ENCODE measurements around the gene WNK1. TPM values are rescaled to one million over a fixed set of nuclear protein-coding genes. Genes with fewer than 3 reads are reported as not detected.

Gene WNK1
- total RNA-seq, 1 experiment from 2014 or later: 183 TPM

- peaks cover 36% of the 10 kb centered on the region; the same call in 1 of the 2 replicates for H3K36me3 ChIP-seq (ENCODE audit: insufficient read depth, low read length)
- no peak overlapping the region for H3K27ac ChIP-seq (ENCODE audit: low read length)
- H3K4me3 ChIP-seq (ENCODE audit: low read length): no peak overlapping the region
Measured at GRCh38 chr12:867905-868304, 115.5 kb downstream of the WNK1 start.

GRCh38 chr12:868722-869121, 116.3 kb downstream of the WNK1 start:
- Histone ChIP-seq H3K4me1 (ENCODE audit: low read length) (no peaks in the 10 kb centered on the region), H4K20me1 (ENCODE audit: insufficient read depth, low read depth, low read length) (no peaks in the 10 kb centered on the region), H3K4me3 (ENCODE audit: low read length) (no peak overlapping the region), H2AFZ (ENCODE audit: low read length) (no peak overlapping the region), H3K9me2 (replicated peaks; ENCODE audit: insufficient read depth, low read length) (no peaks in the 10 kb centered on the region), H3K27ac (ENCODE audit: low read length) (no peak overlapping the region), H3K36me3 (ENCODE audit: insufficient read depth, low read length) (peaks cover 36% of the 10 kb centered on the region; the same call in 1 of the 2 replicates), H3K27me3 (ENCODE audit: low read length) (no peaks in the 10 kb centered on the region), H3K9me3 (ENCODE audit: low read length) (no peaks in the 10 kb centered on the region), H3K79me2 (ENCODE audit: low read length) (peaks cover 6% of the 10 kb centered on the region; the same call in 1 of the 2 replicates), H3K4me2 (ENCODE audit: low read depth, low read length, poor library complexity, severe bottlenecking) (no peak overlapping the region), H3K9ac (ENCODE audit: low read length) (no peak overlapping the region)
- no peak for DNase-seq

More at GRCh38 chr12:867905-868304, 115.5 kb downstream of the WNK1 start:
- no peaks in the 10 kb centered on the region for H3K9me2 ChIP-seq (replicated peaks; ENCODE audit: insufficient read depth, low read length)
- no peak overlapping the region for H2AFZ ChIP-seq (ENCODE audit: low read length)
- no peaks in the 10 kb centered on the region for H4K20me1 ChIP-seq (ENCODE audit: insufficient read depth, low read depth, low read length)
- H3K79me2 ChIP-seq (ENCODE audit: low read length): peaks cover 6% of the 10 kb centered on the region; the same call in 1 of the 2 replicates
- H3K9me3 ChIP-seq (ENCODE audit: low read length): no peaks in the 10 kb centered on the region
- H3K9ac ChIP-seq (ENCODE audit: low read length): no peak overlapping the region
- H3K27me3 ChIP-seq (ENCODE audit: low read length): no peaks in the 10 kb centered on the region
- H3K4me2 ChIP-seq (ENCODE audit: low read depth, low read length, poor library complexity, severe bottlenecking): no peak overlapping the region
- no peak for DNase-seq
- no peaks in the 10 kb centered on the region for H3K4me1 ChIP-seq (ENCODE audit: low read length)

DNA sequence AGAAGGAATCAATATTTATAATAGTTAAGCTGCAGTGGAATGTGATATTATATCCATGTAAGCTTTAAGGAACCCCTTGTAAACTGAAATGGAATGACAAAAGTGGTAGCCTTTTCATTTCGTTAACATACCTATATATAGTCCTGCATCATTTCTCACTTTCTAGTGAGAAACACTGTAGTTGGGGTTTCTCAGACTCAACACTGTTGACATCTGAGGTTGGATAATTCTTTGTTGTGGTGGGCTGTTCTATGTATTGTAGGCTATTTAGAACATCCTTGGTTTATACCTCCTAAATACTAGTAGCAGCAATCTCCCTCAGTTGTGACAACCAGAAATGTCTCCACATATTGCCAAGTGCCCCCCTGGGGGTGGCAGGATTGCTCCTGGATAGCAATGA, 118.0 kb downstream of the WNK1 start:
- no peak overlapping the region for H3K4me2 ChIP-seq (ENCODE audit: low read depth, low read length, poor library complexity, severe bottlenecking)
- H3K79me2 ChIP-seq (ENCODE audit: low read length): peaks cover 6% of the 10 kb centered on the region
- no peak overlapping the region for H3K4me3 ChIP-seq (ENCODE audit: low read length)
- no peak for DNase-seq
- H2AFZ ChIP-seq (ENCODE audit: low read length): no peak overlapping the region
- H3K4me1 ChIP-seq (ENCODE audit: low read length): no peaks in the 10 kb centered on the region
- no peaks in the 10 kb centered on the region for H3K27me3 ChIP-seq (ENCODE audit: low read length)
- H3K9me3 ChIP-seq (ENCODE audit: low read length): no peaks in the 10 kb centered on the region
- no peaks in the 10 kb centered on the region for H4K20me1 ChIP-seq (ENCODE audit: insufficient read depth, low read depth, low read length)
- peaks cover 41% of the 10 kb centered on the region; the same call in 1 of the 2 replicates for H3K36me3 ChIP-seq (ENCODE audit: insufficient read depth, low read length)
- no peak overlapping the region for H3K27ac ChIP-seq (ENCODE audit: low read length)
- H3K9ac ChIP-seq (ENCODE audit: low read length): no peak overlapping the region
- H3K9me2 ChIP-seq (replicated peaks; ENCODE audit: insufficient read depth, low read length): no peaks in the 10 kb centered on the region

GRCh38 chr12:873954-874353, 121.6 kb downstream of the WNK1 start:
- DNase-seq: no peak
- Histone ChIP-seq H3K4me3 (ENCODE audit: low read length) (no peak overlapping the region), H2AFZ (ENCODE audit: low read length) (no peak overlapping the region)

GRCh38 chr12:879641-880040, 127.3 kb downstream of the WNK1 start:
- Histone ChIP-seq H3K9ac (ENCODE audit: low read length) (no peak overlapping the region), H3K79me2 (ENCODE audit: low read length) (no peaks in the 10 kb centered on the region; the same call in 1 of the 2 replicates), H3K4me3 (ENCODE audit: low read length) (no peak overlapping the region), H3K36me3 (ENCODE audit: insufficient read depth, low read length) (peaks cover 74% of the 10 kb centered on the region), H2AFZ (ENCODE audit: low read length) (no peak overlapping the region), H4K20me1 (ENCODE audit: insufficient read depth, low read depth, low read length) (no peaks in the 10 kb centered on the region), H3K4me1 (ENCODE audit: low read length) (no peaks in the 10 kb centered on the region), H3K27ac (ENCODE audit: low read length) (no peak overlapping the region), H3K4me2 (ENCODE audit: low read depth, low read length, poor library complexity, severe bottlenecking) (no peak overlapping the region), H3K9me2 (replicated peaks; ENCODE audit: insufficient read depth, low read length) (no peaks in the 10 kb centered on the region), H3K9me3 (ENCODE audit: low read length) (no peaks in the 10 kb centered on the region), H3K27me3 (ENCODE audit: low read length) (no peaks in the 10 kb centered on the region)
- DNase-seq: no peak

More at GRCh38 chr12:873954-874353, 121.6 kb downstream of the WNK1 start:
- Histone ChIP-seq H3K36me3 (ENCODE audit: insufficient read depth, low read length) (peaks cover 50% of the 10 kb centered on the region), H3K27me3 (ENCODE audit: low read length) (no peaks in the 10 kb centered on the region), H3K9ac (ENCODE audit: low read length) (no peak overlapping the region), H4K20me1 (ENCODE audit: insufficient read depth, low read depth, low read length) (no peaks in the 10 kb centered on the region), H3K27ac (ENCODE audit: low read length) (no peak overlapping the region), H3K79me2 (ENCODE audit: low read length) (no peaks in the 10 kb centered on the region; the same call in 1 of the 2 replicates), H3K9me3 (ENCODE audit: low read length) (no peaks in the 10 kb centered on the region), H3K4me1 (ENCODE audit: low read length) (no peaks in the 10 kb centered on the region), H3K4me2 (ENCODE audit: low read depth, low read length, poor library complexity, severe bottlenecking) (no peak overlapping the region), H3K9me2 (replicated peaks; ENCODE audit: insufficient read depth, low read length) (no peaks in the 10 kb centered on the region)

DNA sequence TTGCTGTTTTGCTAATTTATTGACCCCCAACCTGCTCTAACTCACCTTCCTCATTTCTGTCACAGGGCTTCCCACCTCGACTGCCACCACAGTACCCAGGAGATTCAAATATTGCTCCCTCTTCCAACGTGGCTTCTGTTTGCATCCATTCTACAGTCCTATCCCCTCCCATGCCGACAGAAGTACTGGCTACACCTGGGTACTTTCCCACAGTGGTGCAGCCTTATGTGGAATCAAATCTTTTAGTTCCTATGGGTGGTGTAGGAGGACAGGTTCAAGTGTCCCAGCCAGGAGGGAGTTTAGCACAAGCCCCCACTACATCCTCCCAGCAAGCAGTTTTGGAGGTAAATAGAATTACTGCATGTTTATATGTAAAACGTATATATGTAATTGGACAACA, 128.3 kb downstream of the WNK1 start:
- H4K20me1 ChIP-seq (ENCODE audit: insufficient read depth, low read depth, low read length): no peaks in the 10 kb centered on the region

DNA sequence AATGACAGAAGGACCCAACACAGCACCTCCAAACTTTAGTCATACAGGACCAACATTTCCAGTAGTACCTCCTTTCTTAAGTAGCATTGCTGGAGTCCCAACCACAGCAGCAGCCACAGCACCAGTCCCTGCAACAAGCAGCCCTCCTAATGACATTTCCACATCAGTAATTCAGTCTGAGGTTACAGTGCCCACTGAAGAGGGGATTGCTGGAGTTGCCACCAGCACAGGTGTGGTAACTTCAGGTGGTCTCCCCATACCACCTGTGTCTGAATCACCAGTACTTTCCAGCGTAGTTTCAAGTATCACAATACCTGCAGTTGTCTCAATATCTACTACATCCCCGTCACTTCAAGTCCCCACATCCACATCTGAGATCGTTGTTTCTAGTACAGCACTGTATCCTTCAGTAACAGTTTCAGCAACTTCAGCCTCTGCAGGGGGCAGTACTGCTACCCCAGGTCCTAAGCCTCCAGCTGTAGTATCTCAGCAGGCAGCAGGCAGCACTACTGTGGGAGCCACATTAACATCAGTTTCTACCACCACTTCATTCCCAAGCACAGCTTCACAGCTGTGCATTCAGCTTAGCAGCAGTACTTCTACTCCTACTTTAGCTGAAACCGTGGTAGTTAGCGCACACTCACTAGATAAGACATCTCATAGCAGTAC, 132.5 kb downstream of the WNK1 start:
- H3K36me3 ChIP-seq (ENCODE audit: insufficient read depth, low read length): peaks cover 75% of the 10 kb centered on the region
- no peaks in the 10 kb centered on the region for H4K20me1 ChIP-seq (ENCODE audit: insufficient read depth, low read depth, low read length)

More for the DNA sequence above, 128.3 kb downstream of the WNK1 start:
- peaks cover 74% of the 10 kb centered on the region for H3K36me3 ChIP-seq (ENCODE audit: insufficient read depth, low read length)
- H3K27ac ChIP-seq (ENCODE audit: low read length): no peak overlapping the region
- no peak overlapping the region for H3K4me2 ChIP-seq (ENCODE audit: low read depth, low read length, poor library complexity, severe bottlenecking)
- H2AFZ ChIP-seq (ENCODE audit: low read length): no peak overlapping the region
- no peaks in the 10 kb centered on the region for H3K9me3 ChIP-seq (ENCODE audit: low read length)
- no peak for DNase-seq
- no peaks in the 10 kb centered on the region for H3K9me2 ChIP-seq (replicated peaks; ENCODE audit: insufficient read depth, low read length)
- H3K4me1 ChIP-seq (ENCODE audit: low read length): no peaks in the 10 kb centered on the region
- no peaks in the 10 kb centered on the region; the same call in 1 of the 2 replicates for H3K79me2 ChIP-seq (ENCODE audit: low read length)
- no peak overlapping the region for H3K9ac ChIP-seq (ENCODE audit: low read length)
- H3K4me3 ChIP-seq (ENCODE audit: low read length): no peak overlapping the region
- H3K27me3 ChIP-seq (ENCODE audit: low read length): no peaks in the 10 kb centered on the region

DNA sequence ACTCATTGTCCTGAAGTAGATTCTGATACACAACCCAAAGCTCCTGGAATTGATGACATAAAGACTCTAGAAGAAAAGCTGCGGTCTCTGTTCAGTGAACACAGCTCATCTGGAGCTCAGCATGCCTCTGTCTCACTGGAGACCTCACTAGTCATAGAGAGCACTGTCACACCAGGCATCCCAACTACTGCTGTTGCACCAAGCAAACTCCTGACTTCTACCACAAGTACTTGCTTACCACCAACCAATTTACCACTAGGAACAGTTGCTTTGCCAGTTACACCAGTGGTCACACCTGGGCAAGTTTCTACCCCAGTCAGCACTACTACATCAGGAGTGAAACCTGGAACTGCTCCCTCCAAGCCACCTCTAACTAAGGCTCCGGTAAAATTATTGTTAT, 133.3 kb downstream of the WNK1 start:
- no peaks in the 10 kb centered on the region for H3K27me3 ChIP-seq (ENCODE audit: low read length)
- H2AFZ ChIP-seq (ENCODE audit: low read length): no peak overlapping the region
- no peak overlapping the region for H3K4me3 ChIP-seq (ENCODE audit: low read length)
- no peaks in the 10 kb centered on the region for H3K9me3 ChIP-seq (ENCODE audit: low read length)
- peaks cover 75% of the 10 kb centered on the region for H3K36me3 ChIP-seq (ENCODE audit: insufficient read depth, low read length)
- 0 out of 2 replicates have a peak, but pooled peaks cover 4% of the 10 kb centered on the region for H3K79me2 ChIP-seq (ENCODE audit: low read length)
- DNase-seq: no peak
- no peaks in the 10 kb centered on the region for H3K4me1 ChIP-seq (ENCODE audit: low read length)
- H3K4me2 ChIP-seq (ENCODE audit: low read depth, low read length, poor library complexity, severe bottlenecking): no peak overlapping the region
- no peak overlapping the region for H3K27ac ChIP-seq (ENCODE audit: low read length)
- H3K9me2 ChIP-seq (replicated peaks; ENCODE audit: insufficient read depth, low read length): no peaks in the 10 kb centered on the region
- H3K9ac ChIP-seq (ENCODE audit: low read length): no peak overlapping the region
- no peaks in the 10 kb centered on the region for H4K20me1 ChIP-seq (ENCODE audit: insufficient read depth, low read depth, low read length)

More for the DNA sequence above, 132.5 kb downstream of the WNK1 start:
- no peak for DNase-seq
- Histone ChIP-seq H3K9ac (ENCODE audit: low read length) (no peak overlapping the region), H3K27me3 (ENCODE audit: low read length) (no peaks in the 10 kb centered on the region), H3K9me2 (replicated peaks; ENCODE audit: insufficient read depth, low read length) (no peaks in the 10 kb centered on the region), H3K79me2 (ENCODE audit: low read length) (no peaks in the 10 kb centered on the region; the same call in 1 of the 2 replicates), H3K27ac (ENCODE audit: low read length) (no peak overlapping the region), H3K9me3 (ENCODE audit: low read length) (no peaks in the 10 kb centered on the region), H2AFZ (ENCODE audit: low read length) (no peak overlapping the region), H3K4me3 (ENCODE audit: low read length) (no peak overlapping the region), H3K4me1 (ENCODE audit: low read length) (no peaks in the 10 kb centered on the region), H3K4me2 (ENCODE audit: low read depth, low read length, poor library complexity, severe bottlenecking) (no peak overlapping the region)

All from Karpas-422 (cell line).